Erythroblast (primary cell): ENCODE data around the gene TRMT61A.

Experiments
- GATA1 ChIP-seq: IDR thresholded peaks from 2 replicates; pipeline ENCODE4 v1.6.1; 2011; ENCODE audit warnings: low read depth, mild to moderate bottlenecking, control low read depth, low read length, moderate library complexity
- POLR2A ChIP-seq: IDR thresholded peaks from 2 replicates; pipeline ENCODE4 v1.6.1; 2011; ENCODE audit warnings: mild to moderate bottlenecking, low read length

GRCh38 chr14:103512701-103513611 is 16.0 kb upstream of the TRMT61A start:
- TF ChIP-seq POLR2A = no peak
- no peak for TF ChIP-seq GATA1
